ENCODE data around the gene CENPQ.

- TF ChIP-seq EZH2 (IDR thresholded peaks at IDR 0.05; ENCODE audit: low read length, unreplicated experiment), result no peak
- TF ChIP-seq CTCF (conservative IDR thresholded peaks at IDR 0.05; ENCODE audit: low read depth, low read length), result no peak
- no peak for TF ChIP-seq EZH2phosphoT487 (IDR thresholded peaks at IDR 0.05; ENCODE audit: borderline replicate concordance, low read length)
Measured at GRCh38 chr6:49430866-49431265, 32.3 kb upstream of the CENPQ start.
